NCI-H146 treated with DMSO at 0.1 percent for 48 hours (cell line): Measurements from ENCODE around the gene DTYMK.
A peak's percentile ranks its signal among the peaks of the same experiment; 100 is the strongest.

Source experiments
- DNase-seq: peaks from one replicate; lab custom pipeline; 2025; ENCODE audit not compliant: unreplicated experiment; lab: John Stamatoyannopoulos, UW

The DTYMK gene

GRCh38 chr2:241652142-241652541 is 34.5 kb downstream of the DTYMK start:
- no peak for DNase-seq

- no peak for DNase-seq
Measured at GRCh38 chr2:241649927-241650326, 36.7 kb downstream of the DTYMK start.

GRCh38 chr2:241649404-241649803 is 37.2 kb downstream of the DTYMK start:
- no peak for DNase-seq

- no peak for DNase-seq
Measured at GRCh38 chr2:241648453-241648852, 38.2 kb downstream of the DTYMK start.

- DNase-seq, result no peak
Measured at GRCh38 chr2:241645915-241646645, 40.5 kb downstream of the DTYMK start.

- no peak for DNase-seq
Measured at GRCh38 chr2:241645056-241645914, 41.3 kb downstream of the DTYMK start.

GRCh38 chr2:241641631-241642030 is 45.0 kb downstream of the DTYMK start:
- DNase-seq, result no peak

- DNase-seq, result no peak
Measured at GRCh38 chr2:241640165-241640795, 46.3 kb downstream of the DTYMK start.

GRCh38 chr2:241639385-241639784 is 47.2 kb downstream of the DTYMK start:
- DNase-seq, result no peak

- no peak for DNase-seq
Measured at GRCh38 chr2:241638940-241639339, 47.7 kb downstream of the DTYMK start.

GRCh38 chr2:241637795-241638660 is 48.6 kb downstream of the DTYMK start:
- DNase-seq, result no peak

- peak; percentile 42 for DNase-seq
Measured at GRCh38 chr2:241637018-241637794, 49.4 kb downstream of the DTYMK start, which contains the start of the genes ATG4B and THAP4. Gene ATG4B, plus strand, starts transcription at chr2:241637693. Its CDS starts 22 bp downstream, at chr2:241637715. Gene THAP4, minus strand, starts transcription at chr2:241637158. Its CDS starts 141 bp downstream, at chr2:241637017.

GRCh38 chr2:241636182-241637017 is 50.2 kb downstream of the DTYMK start:
- DNase-seq, result no peak

- DNase-seq, result no peak
Measured at GRCh38 chr2:241635756-241636155, 50.9 kb downstream of the DTYMK start.

- DNase-seq, result no peak
Measured at GRCh38 chr2:241633561-241633960, 53.1 kb downstream of the DTYMK start.

GRCh38 chr2:241632478-241633325 is 53.9 kb downstream of the DTYMK start:
- DNase-seq, result no peak

- no peak for DNase-seq
Measured at GRCh38 chr2:241629762-241630435, 56.7 kb downstream of the DTYMK start.
